ENCODE results near the gene PAQR7.

The PAQR7 gene

DNA sequence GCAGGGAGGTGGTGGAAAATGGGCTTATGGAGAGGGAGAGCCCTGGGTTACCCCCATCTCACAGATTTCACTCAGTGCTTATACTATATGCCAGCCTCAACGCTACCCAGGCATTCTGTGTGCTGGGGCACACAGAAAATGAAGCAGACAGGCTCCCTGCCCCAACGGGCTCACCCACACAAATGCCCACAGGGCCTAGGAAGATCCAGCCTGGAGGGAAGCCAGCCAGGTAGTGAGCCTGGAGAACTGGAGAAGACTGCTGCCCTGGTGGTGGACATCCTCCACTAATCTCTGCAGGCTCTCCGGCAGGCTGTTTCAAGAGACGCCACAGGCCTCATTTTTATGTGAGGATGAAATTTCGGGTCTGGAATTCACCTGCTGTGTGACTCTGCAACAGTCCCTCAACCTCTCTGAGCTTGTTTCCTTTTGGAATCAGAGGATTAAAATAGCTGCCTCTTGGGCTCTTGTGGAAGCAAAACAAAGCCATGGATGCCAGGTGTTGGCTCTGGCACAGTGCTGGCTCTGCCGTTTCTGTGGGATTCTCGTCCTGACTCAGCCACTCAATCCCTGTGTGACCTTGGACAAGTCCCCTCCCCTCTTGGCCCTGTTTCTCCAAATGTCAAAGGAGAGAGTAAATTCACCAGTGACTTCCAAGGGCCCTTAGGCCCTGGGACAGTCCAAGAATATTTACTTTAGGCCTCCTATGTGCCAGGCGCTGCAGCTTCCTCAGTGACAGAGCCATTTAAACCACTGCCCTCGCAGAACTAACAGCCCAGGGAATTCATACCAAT is 3.6 kb downstream of the PAQR7 start:
- DNase-seq = no peak

DNA sequence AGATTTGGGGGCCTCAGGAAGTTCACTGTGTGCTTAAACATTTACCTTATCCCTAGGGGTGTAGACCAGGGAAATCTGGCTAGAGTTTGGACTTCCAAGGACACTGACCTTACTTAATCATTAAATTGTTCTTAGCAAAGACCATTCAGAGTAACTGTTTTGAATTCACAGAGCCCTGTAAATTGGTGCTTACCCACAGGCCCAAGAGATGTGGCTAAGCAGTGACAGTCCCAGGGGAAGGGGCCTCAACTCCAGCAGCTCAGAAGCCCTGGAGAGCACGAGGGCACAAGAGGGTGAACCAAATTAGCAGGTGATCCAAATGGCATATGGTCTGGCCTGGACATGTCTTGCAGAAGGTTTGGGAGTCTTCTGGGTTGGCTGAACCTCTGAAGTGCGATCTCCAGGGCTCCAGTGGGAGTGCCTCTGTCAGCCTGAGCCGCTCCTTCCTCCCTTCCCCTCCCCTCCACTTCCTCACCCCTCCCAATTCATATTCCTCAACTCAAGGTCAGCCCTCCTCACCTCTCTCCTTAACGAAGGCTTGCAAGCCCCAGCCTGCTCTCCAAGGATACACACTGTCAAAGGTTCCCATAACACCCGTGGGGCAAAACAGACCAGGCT is 4.3 kb downstream of the PAQR7 start:
- no peak for DNase-seq

DNA sequence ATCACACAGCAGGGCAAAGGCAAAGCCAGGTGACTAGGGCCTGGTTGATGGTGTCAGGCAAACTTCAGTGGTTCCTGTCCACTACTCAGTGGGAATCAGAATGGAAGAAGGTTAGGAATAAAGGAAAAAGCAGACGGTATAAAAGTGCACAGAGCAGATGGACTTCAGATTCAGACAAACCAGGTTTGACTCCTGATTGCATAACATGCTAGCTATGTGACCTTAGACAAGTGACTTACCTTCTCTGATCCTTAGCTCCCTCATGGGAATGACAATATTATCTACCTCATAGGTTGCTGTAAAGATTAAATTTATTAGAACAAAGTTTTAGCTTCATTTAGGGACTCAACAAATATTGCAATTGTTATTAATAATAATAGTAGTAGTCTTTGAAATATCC is 4.9 kb downstream of the PAQR7 start:
- no peak for DNase-seq

DNA sequence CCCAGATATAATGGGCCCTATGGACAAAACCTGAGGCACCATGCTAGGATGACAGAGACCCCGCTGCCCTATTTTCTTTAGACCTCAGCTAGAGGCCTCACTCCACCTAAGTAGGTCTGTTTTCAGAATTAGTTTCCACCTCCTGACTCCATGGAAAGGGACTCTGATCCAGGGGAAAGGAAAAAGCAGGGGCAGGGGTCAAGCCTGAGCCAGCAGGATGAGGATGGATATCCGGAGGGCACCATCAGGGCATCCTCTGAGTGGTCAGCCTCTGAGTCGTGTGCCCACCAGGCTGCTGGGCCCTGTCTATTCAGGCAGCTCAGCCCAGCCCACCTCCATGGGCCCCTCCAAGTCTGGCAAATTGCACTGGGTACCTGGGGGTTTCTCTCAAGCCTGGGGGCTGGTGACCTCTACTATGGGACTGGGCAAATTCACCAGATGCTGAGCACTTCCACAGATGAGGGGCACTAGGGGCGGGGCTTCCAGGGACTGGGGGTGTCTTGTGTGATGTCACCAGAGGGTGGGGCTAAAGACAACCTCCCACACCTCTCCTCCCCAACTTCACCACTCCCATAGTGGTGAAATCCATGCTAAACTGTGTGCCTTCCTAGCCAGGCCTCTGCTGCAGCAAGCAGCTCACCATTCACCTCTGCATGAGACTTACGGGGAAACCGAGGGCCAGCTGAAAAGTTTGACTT is 5.5 kb downstream of the PAQR7 start:
- no peak for DNase-seq

DNA sequence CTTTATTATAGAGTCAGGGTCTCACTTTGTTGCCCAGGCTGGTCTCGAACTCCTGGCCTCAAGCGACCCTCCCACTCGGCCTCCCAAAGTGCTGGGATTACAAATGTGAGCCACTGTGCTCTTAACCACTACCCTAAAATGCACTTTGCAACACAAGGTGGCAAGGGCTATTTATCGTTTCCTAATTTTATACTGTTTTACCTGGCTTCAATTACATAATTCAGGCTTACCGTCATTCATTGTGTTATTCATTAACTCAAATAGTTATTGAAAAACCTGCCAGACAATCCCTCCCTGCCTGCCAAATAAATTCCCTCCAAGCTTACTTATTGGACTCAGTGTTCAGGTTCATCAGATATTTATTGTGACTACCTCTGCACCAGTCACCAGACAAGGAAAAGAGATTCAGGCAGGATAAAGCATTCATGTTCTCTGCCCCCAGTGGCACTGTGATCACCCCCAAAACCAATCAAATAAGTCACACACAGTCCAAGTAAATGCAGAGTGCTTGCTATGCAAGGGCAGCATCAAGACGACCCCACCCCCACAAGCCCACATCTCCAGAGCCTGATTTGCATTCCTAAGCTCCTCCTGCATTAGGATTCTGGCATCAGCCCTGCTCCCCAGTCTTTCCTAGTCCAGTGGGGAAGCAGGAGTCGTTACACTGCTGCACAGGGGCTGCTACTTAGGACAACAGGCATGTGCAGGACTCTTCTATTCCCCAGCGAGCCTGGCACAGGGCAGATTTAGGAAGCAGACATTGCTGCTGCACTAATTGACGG is 8.1 kb downstream of the PAQR7 start:
- DNase-seq = no peak

DNA sequence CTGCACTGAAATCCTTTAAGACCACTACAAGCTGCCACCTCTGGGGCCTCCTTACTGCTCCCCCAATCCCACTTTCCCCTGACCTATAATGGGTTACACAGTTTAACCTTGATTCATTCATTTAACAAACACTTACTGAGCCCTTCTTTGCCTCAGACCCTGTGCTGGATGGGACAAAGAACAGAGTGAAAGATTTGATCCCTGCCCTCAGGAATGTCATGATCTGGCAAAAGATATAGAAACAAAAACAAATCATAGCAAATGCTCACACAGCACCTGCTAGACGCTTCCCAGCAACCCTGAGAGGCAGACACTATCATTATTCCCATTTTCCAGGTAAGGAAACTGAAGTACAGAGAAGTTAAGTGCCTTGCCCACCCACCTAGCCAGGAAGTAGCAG is 9.2 kb downstream of the PAQR7 start:
- DNase-seq = no peak

DNA sequence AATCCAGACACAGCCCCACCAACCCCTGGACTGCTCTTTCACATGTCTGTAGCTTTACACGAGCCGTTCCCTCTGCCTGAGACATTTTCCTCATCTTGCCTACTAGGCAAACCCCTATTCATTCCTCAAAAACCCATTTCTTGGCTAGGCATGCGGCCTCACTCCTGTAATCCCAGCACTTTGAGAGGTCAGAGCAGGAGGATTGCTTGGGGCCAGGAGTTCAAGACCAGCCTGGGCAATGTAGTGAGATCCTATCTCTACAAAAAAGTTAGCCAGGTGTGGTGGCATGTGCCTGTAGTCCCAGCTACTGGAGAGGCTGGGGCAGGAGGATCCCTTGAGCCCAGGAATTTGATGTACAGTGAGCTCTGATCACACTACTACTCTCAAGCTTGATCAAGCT is 11.1 kb downstream of the PAQR7 start:
- no peak for DNase-seq

DNA sequence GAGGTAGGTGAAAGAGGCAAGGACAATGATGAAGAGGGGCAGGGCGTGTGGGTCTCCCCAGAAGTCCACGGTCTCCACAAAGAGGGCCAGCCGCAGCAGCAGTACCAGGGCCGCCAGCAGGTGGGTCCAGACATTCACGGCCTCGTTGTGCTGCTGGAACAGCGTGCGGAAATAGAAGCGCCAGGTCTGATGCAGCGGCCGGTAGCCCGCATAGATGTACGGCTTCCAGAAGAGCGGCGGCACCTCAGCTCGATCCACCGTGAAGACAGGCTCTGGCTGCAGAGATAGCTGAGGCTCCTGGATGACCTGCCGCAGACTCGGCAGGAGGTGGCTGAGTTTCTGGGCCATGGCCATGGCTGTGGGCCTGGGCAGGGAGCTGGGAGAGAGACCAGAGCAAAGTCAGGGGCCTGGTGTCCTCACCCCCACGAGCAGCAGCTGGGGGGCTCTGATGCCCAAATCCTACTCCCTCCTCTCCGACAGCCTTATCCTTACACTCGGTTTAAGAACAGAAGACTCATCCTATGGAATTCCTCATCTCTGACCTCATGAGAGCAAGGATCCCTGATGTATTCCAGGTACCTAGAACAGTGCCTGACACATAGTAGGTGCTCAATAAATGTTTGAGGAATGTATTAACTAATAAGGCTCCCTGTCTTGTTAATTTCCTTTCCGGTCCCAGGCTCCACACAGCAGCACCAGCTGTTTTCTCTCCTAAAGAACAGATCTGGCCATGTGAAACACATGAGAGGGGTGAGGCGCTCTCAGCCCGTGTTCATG is 11.8 kb downstream of the PAQR7 start:
- DNase-seq = no peak

DNA sequence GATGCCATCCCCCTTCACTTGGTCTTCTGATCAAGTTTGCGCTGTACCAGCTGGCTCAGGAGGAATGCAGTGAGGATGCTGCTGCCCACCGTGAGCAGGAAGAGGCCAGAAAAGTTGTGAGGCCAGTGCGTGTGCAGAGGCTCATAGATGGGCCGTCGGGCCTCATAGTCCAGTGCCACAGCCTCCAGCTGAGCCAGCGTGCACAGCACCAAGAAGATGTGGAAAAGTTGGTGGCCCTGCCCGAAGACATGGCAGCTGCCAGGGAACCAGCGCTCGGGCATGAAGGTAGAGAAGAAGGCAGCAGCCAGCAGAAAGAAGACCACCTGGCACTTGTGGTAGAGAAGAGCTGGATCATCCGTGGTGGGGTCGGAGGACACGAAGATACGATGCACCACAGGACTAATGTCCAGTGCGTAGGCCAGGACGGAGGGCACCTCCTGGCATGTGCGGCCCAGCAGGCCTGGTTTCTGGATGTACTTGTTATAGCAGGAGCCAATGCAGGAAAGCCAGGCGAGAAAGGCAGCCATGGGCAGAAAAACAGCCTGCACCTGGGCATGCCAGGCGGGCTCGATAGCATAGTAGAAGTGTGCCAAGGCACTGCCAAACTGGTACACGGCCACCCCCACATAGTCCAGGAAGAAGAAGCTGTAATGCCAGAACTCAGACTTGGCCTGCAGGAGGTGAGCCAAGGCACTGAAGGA is 12.6 kb downstream of the PAQR7 start:
- no peak for DNase-seq

DNA sequence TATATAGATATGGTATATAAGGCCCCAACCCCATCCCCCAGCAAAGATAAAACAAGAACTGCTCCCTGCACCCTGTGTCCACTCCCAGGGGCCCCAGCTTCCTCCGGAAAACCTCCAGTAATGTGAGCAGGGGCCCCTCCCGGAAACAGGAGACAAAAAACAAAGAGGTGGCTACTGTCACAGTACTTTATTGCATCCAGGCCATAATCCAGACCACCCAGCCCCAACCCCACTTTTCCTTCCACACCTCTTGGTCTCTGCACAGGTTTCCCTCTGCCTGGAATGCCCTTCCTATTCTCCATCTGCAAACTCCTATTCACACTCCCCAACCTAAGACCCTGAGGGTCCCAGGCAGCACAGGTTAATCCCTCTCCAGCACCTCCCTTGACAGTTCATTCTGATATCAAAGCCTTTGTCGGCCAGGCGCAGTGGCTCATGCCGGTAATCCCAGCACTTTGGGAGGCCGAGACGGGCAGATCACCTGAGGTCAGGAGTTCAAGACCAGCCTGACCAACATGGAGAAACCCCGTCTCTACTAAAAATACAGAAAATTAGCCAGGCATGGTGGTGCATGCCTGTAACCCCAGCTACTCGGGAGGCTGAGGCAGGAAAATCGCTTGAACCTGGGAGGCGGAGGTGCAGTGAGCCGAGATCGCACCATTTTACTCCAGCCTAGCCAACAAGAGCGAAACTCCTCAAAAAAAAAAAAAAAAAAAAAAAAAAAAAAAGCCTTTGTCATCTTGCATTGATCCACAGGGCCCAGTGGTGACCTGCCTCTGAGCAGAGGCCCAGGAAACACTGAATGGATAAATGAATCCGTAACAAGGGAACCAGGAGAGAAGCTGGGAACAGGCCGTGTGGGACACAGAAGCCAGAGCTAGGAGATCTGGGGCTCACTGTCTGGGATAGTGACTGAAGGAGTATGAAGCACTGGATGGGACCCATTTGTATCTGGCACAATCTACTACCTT is 13.9 kb downstream of the PAQR7 start:
- DNase-seq = peak; percentile 38

DNA sequence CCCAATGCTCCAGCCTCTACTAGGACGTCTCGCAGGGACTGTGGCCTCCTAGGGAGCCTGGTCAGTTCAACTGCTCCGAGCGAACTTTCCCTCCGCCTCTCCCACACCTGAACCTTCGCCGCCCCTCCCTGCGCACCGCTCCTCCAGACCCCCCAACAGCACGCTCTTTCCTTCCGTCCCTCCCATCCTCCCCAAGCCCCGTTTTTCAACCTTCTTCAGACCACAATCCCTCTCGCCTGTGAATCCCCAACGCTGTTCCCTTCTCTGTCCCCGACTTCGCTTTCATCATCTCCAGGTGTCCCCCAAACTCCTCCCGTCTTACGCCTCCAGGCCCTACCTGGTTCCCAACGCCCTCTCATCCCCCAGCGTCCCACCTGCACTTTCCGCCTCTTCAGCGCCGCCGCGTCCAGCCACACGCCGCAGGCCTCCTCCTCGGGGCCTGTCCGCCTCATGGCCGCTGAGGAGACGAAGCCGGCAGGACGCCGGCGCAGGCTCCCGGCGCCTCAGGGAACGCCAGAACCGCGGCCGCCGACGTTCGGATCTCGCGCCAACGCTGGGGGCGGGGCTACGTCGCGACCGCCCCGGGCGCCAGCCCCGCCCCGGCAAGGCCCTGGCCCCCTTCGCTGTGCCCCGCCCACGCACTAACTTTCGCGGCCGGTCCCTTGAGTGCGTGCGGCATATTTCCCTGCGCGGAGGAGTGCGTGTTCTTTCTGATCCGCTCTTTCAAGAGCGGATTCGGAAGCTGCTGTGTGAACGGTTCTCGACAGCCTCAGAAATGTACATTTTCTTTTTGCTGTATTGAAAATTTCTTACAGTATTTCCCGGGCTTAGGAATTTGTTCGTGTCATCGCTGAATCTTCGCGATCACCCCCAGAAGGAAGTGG is 16.4 kb downstream of the PAQR7 start, which contains the start of gene AUNIP:
Gene AUNIP (minus strand): TSS at position 552 of the 884 bp plus-strand sequence. CDS start 100 bp downstream, at position 452.
- DNase-seq = peak; percentile 95

DNA sequence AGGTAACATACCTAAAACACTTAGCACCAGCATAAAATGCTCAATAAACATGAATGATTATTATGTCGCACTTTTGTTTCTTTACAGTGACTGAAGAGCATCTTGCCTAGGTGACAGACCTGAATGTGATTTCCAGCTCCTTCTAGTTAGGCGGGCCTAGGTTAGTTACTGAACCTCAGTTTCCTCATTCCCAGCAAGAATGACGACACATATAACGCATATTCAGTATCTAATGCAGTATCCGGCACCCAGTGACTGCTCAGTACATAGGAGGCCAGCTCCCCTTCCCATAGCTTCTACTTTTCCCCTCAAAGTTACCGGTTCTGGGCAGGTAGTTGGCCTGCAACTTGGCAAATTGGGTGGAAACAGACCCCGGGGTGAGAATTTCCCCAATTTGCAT is 17.0 kb downstream of the PAQR7 start:
- peak; percentile 57 for DNase-seq

DNA sequence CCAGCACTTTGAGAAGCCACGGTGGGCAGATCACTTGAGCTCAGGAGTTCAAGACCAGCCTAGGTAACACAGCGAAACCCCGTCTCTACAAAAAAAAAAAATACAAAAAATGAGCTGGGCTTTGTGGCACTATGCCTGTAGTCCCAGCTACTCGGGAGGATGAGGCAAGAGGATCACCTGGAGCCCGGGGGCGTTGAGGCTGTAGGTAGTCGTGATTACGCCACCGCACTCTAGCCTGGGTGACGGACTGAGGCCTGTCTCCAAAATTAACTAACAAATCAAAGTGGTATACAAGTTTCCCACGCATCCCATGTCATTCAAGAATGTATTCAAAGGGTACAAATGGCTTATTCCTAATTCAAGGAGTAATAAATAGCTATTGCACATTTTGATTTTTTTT is 18.7 kb downstream of the PAQR7 start:
- DNase-seq = no peak

DNA sequence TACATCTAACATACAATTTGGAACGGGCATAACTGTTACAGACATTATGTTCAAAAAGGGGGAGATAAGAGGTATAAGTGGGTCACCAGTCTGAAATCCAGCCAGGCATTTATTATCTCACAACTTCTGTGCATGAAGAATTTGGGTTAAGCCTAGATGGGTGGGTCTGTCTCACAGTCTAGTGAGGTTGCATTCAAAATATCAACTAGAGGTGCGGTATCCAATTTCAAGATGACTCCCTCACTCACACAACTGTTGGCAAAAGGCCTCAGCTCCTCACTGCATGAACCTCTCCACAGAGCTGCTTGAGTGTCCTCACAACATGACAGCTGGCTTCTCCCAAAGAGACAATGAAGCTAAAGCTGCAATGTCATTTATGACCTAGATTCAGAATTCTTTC is 21.0 kb downstream of the PAQR7 start:
- no peak for DNase-seq

DNA sequence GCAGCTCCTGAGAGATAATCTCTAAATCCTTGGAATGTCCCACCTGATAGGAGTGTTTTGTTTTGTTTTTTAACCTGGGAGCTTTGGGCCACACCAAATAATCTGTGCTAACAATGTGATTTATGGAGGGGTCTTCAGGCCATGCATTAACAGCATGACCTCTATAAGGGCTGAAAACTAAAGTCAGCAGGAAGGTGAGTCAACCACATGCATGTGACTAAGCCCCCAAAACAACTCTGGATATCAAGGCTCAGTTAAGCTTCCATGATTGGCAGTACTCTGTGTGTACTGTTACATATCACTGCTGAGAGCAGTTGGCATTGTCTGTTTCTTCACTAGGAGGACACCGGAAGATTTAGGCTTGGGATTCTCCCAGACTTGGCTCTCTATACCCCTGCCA is 27.0 kb downstream of the PAQR7 start:
- DNase-seq = no peak

DNA sequence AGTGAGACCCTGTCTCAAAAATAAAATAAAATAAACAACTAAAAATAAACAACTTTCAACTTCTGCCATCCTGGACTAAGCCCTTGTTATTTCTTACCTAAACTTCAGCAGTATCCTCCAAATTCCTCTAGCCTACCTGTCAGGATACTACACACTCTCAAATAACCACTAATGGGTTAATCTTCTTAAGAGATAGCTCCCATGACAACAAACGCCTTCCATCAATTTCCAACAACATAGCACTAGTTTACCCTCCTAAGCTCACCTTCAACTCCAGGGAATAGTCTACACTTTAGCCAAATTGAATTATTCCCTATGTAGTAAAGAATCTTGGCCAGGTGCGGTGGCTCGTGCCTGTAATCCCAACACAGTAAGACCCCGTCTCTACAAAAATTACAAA is 27.6 kb downstream of the PAQR7 start:
- no peak for DNase-seq

DNA sequence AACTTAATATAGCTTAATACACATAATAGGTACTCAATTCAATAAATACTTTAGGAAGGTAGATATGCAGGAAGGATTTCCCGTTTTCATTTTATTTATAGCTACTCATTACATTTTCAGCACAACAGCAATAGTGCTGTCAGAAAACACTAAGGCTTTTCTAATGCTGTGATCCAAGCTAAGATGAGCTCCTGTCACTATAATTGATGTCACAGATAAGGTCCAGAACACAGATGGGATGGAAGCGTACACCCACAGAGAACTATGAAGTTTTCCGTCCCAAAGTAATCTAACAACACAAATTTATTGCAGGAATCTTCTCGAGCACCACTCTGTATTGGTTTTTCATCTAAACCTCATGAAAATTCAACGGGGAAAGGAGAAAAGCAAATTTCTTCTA is 29.8 kb downstream of the PAQR7 start:
- no peak for DNase-seq

DNA sequence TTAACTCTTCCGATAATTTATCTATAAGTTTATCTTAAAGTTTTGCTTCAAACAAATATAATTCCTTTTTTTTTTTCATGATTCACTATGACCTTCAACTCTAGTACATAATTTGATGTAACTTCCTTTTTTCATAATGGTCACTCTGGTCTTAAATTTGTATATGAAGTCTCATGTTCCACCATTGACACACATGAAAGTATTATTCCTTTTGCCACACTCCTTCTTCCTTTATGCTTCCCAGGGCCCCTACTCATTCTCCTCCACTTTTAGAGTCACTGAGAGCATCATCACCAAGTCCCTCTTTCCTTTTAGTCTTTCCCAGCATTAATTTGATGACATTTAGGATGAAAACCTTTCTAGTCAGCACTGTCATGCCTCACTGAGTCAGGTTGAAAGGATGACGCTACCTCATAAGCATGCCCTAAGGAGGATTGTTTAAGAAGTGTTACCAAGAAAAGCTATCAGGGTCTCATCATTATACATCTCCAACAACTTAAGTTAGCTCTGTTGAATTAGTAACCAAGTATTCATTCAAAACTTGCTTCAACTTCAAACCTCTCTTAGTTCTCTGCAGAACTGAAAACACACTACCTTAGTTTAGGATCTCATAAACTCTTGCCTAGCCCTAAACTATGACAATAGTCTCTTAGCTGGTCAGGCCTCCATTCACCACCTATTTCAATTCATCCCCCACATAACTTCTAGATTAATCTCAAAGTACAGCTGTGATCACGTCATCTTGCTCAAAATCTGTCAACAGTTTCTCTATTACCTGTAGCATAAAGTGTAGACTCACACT is 30.8 kb downstream of the PAQR7 start:
- peak; percentile 26 for DNase-seq

DNA sequence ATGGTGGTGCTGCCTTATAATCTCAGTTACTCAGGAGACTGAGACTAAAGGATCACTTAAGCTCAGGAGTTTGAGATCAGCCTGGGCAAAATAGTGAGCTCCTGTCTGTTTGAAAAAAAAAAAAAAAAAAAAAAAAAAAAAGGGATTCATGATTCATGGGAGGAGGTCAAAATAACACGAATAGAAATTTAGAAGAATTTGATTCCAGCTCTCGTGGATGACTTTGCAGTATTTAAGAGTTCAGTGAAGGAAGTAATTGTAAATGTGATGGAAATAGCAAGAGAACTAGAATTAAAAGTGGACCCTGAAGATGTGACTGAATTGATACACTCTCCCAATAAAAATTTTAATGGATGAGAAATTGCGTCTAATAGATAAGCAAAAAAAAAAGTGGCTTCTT is 32.0 kb downstream of the PAQR7 start:
- no peak for DNase-seq
